GM12892 (cell line): ENCODE measurements around the gene KREMEN1.

Experiments
- DNase-seq: peaks from one replicate; pipeline ENCODE4 v3.0.0; 2011; ENCODE audit not compliant: insufficient read length
- FAIRE-seq: peaks from 2 replicates; lab custom pipeline; 2011; peaks lifted over from hg19 to GRCh38; lab: Jason Lieb, UNC
- POLR2A ChIP-seq: IDR thresholded peaks from 2 replicates; pipeline ENCODE4 v1.6.1; 2011; ENCODE audit warnings: low read depth, low read length, control low read depth
- POLR2AphosphoS5 ChIP-seq: IDR thresholded peaks from 2 replicates; pipeline ENCODE4 v1.6.1; 2011; ENCODE audit warnings: low read depth, low read length, control low read depth
- TAF1 ChIP-seq: IDR thresholded peaks from 2 replicates; pipeline ENCODE4 v1.6.1; 2011; ENCODE audit warnings: low read depth, mild to moderate bottlenecking, control low read depth, low read length, borderline replicate concordance

The KREMEN1 gene

DNA sequence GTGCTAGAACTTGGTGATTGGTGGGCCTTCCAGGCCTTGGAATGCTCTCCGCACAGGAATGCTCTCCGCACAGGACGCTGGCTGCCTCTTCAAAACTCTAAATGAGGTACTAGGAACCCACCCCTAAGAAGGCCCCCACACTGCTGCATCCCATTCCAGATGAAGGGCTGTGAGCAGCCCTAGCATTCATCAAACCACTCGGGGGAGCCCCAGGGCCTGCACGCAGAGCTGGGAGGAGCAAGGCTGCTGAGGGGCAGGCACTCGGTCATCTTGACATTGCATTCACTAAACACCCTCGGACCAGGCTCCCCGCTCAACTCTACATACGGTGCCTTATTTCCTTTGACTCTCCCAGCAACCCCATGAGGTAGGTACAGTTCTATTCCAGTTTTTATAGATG lies 83.7 kb downstream of the KREMEN1 start:
- DNase-seq (no peak), FAIRE-seq (peak; percentile 14)
- no peak for TF ChIP-seq POLR2AphosphoS5

DNA sequence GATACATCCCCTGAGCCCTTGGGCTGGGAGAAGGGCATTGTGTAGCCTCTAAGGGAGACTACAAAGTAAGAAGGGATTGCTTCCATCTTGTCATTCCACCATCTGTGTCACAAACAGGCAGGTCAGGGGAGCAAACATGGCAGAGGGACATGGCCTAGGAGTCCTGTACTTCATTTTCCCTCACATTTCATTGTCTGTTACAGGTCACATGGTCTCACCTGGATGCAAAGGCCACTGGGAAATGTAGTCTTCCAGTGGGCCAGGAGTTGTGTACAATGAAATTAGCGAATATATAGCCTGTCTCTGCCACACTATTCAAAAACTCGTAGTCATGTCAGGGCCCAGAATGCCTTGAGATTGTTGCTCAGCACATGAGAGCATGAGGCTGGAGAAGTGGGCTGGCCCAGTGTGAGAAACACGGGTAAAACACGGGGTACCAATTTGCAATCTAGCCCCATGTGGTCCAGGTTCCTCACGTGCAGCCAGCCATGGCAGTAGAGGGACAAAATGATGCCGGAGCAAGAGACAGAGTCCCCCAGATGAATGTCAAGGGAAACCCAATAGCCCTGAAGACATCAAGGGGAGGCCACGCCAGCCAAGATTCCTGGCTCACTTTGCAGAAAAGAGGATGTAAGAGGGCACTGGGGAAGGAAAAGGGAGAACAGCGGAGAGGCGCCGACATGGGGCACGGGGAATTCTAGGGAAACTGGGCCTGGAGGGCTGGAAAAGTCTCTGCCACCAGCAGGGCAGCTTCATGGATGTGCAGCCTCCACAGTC lies 85.1 kb downstream of the KREMEN1 start:
- no peak for FAIRE-seq
- TF ChIP-seq TAF1 (no peak), POLR2AphosphoS5 (no peak), POLR2A (no peak)
- DNase-seq, result no peak

DNA sequence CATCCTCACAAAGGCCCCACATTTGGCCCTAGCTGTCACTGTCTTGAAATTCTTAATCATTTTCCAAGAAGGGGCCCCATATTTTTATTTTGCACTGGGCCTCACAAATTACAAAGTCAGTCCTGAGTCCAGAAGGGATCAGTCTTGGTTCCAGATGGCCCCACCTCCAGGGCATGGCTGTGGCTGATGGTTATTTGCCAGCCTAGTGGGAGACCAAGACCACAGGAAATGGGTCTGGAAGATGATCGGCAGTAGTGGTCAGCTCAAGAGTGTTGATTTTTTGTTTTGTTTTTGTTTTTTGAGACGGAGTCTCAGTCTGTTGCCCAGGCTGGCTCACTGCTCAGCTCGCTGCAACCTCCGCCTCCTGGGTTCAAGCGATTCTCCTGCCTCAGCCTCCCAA lies 85.7 kb downstream of the KREMEN1 start:
- TF ChIP-seq POLR2A (no peak), TAF1 (no peak), POLR2AphosphoS5 (no peak)
- no peak for FAIRE-seq
- DNase-seq, result no peak

DNA sequence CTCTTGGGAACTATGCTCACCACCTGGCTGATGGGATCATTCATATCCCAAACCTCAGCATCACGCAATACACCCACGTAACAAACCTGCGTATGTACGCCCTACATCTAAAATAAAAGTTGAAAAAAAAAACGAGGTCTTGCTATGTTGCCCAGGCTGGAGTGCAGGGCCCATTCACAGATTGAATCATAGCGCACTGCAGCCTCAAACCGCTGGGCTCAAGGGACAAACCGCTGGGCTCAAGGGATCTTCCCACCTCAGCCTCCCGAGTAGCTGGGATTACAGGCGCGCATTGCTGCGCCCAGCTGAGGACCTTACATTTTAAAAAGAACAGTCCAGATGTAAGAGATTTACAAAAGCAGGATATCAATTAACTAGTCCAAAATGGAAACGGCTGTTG lies 91.0 kb downstream of the KREMEN1 start:
- no peak for DNase-seq
- FAIRE-seq, result no peak
- TF ChIP-seq TAF1 (no peak), POLR2AphosphoS5 (no peak), POLR2A (no peak)

DNA sequence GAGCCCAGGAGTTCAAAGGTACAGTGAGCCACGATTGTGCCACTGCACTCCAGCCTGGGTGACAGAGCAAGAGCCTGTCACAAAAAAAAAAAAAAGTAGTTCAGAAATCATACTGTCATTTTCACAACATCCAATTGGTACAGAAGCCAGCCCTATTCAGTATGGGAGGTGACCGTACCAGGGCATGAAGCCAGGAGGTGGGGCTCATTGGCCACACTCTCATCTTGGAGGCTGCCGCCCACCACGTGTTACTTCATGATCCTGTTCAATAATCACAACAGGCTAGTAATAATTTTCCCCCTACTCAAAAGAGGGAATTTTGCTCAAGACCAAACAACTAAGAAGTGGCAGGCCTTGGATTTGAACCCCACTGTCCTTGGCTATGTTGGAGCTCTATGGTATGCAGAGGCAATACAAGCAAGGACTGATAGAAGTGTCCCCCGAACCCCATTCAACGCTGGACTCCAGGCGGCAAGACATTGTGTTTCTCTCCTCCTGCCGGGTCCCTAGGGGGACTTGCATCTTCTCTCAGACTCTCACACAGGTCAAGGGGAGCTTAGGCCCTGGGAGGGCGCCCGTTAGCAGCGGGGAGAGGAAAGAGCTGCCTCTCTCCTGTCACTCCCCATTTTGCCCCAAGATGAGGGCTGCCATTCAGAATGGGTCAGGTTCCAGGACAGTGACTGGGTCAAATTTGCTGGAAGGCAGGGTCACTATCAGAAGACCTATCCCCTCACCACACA lies 92.7 kb downstream of the KREMEN1 start:
- TF ChIP-seq POLR2AphosphoS5, result no peak
- no peak for DNase-seq
- FAIRE-seq, result no peak

DNA sequence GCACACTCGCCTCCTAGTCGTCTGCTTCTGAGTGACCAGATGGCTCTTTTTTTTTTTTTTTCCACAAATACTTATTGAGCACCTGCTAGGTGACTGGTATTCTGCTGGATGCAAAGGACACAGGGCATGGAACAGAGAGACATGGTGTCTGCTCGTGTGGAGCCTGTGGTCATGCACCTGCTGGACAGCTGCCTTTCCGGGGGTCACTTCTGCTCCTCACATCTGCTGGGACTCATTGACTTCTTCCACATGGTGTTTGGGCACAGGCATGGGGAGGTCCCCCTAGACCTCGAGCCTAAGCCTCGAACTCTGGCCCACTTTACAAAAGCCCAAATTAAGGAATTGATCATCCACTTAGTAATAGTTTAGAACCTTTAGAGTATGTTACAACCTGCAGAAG lies 93.3 kb downstream of the KREMEN1 start:
- TF ChIP-seq POLR2AphosphoS5, result no peak
- TF ChIP-seq TAF1, result no peak
- no peak for TF ChIP-seq POLR2A
- DNase-seq (no peak), FAIRE-seq (peak; percentile 74)

DNA sequence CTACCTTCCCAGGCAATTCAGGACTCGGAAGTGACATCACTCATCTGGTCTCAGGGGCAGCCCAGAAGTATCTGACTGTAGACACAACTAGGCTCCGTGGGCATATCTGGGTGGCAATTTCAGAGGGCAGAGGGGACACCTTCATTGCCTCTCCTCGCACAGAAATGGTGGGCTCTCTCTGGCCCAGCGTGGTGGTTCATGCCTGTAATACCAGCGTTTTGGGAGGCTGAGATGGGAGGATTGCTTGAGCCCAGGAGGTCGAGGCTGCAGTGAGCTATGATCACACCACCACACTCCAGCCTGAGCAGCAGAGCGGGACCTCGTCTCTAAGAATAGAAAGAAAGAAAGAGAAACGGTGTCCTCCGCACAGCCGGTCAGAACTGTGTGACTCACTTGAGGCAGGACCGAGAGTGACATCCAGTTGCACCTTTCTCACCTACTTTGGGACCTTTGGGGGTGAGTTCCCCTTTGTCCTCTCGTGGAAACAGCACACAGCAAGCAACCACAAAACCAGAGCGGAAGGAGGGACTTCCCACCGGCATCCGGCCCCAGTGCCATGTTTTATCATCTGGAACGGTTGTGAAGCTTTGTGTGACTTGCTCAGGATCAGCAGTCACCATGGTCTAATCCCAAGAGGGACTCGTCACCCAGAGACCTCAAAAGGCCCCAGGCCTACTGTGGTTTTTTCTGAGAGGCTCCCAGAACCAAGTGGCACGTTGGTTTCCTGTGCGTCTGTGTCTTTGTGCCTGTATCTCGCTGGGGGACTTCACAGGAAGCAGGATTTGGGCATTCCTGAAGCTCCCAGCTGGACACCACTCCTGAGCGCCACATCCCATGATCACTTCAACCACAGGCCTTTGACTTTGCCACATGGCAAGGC lies 94.4 kb downstream of the KREMEN1 start:
- peak; percentile 100 for FAIRE-seq
- DNase-seq, result peak; percentile 78
- no peak for TF ChIP-seq POLR2A
- TF ChIP-seq POLR2AphosphoS5, result peak; percentile 31; the same call in 1 of the 2 replicates
- TF ChIP-seq TAF1, result no peak

DNA sequence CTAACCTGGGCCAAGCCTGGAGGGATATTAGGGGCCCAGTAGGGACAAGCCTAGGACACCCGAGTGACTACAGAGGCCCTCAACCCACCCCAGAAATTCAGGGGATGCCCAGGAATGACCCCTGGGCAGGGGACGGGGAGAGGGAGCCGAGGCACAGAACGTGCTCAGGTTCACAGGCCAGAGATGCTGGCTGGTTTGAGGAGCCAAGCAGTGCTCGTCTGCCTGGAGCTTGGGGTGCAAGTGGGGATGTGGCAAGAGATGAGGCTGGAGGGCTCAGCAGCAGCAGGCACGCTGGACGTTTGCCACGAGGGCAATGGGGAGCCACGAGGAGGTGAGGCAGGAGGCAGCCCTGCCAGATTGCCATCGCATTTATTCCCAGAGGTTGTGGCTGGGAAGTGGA lies 98.9 kb downstream of the KREMEN1 start:
- FAIRE-seq (no peak), DNase-seq (no peak)
- TF ChIP-seq TAF1 (no peak), POLR2A (no peak), POLR2AphosphoS5 (no peak)

DNA sequence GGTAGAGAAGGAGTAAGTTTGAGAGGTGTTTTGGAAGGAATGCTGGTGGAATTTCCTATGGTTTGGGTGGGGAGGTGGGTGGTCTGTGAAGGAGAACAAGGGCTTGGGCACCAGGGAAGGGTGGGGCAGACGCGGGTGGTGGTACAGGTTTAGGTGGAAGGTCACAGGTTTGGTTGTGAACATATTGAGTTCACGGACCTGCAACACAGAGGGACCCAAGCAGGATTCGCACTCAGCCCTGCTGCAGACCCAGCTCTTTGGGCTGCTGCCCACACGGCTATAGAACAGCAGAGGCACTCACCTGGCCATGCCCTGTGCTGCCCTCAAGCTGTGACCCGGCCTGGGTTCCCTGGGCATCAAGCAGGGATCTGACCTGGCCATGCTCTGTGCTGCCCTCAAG lies 99.4 kb downstream of the KREMEN1 start:
- FAIRE-seq (no peak), DNase-seq (no peak)
- TF ChIP-seq POLR2A (no peak), TAF1 (no peak), POLR2AphosphoS5 (no peak)

DNA sequence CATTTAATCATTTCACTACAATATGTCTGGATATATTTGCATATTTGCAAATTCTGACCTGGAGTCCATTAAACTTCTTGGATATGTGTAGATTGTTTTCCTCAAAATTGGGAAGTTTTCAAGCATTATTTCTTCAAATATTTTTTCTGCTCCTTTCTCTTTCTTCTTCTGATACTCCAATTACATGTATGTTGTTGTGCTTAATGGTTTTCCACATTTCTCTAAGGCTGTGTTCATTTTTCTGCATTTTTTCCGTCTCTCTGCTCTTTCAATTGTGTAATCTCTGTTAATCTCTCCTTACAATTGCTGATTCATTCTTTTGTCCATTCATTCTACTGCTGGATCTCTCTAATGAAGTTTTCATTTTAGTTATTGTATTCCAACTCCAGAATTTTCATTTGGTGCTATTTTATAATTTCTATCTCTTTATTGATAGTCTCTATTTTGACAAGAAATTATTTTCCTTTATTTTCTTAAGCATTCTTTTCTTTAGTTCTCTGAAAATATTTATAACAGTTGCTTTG lies 102.5 kb downstream of the KREMEN1 start:
- FAIRE-seq (no peak), DNase-seq (no peak)
- TF ChIP-seq POLR2A, result no peak
- no peak for TF ChIP-seq POLR2AphosphoS5
- TF ChIP-seq TAF1, result no peak

DNA sequence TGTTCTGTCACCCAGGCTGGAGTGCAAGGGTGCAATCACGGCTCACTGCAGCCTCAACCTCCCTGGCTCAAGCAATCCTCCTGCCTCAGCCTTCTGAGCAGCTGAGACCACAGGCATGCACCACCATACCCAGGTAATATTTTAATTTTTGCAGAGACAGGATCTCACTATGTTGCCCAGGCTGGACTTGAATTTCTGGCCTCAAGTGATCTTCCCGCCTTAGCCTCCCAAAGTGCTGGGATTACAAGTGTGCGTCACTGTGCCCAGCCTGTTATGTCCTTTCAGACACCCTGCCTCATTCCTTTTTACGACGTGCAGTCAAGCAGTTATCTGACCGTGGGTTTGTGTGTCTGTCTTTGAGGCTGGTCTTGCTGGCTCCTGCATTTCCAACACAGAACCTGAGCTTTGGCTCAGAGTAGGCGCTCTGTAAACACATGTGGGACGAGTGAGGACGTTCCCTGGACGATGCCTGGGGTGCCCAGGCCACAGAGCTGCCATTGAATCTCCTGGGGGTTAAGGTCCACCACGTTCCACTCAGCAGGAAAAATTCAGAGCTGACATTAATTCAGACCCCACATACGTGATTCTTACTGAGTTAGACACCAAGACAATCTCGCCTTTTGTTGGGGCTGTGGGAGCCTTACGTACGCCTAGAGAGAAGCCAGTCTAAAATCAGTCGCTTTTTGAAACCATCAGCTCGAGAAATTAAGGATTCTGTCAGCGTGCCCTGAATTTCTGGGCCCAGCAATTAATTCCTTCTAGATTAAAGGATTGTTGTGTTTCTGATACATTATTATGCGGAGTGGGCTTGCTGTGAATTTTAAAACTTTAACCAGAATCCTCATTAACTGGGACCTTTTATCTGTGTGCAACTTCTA lies 111.4 kb downstream of the KREMEN1 start:
- FAIRE-seq, result peak; percentile 27
- DNase-seq, result no peak
- TF ChIP-seq TAF1, result no peak
- TF ChIP-seq POLR2A, result no peak
- TF ChIP-seq POLR2AphosphoS5, result no peak
